ENCODE results near the gene FUT8. TPM values are rescaled to one million over a fixed set of nuclear protein-coding genes. Genes with fewer than 3 reads are reported as not detected.

The FUT8 gene
- total RNA-seq, 1 experiment from 2014 or later = 42.3 TPM

- TF ChIP-seq ZFX (IDR thresholded peaks at IDR 0.05) (no peak), SRF (IDR thresholded peaks at IDR 0.05; ENCODE audit: low read depth) (no peak), EZH2phosphoT487 (IDR thresholded peaks at IDR 0.05; ENCODE audit: borderline replicate concordance) (no peak), POLR2AphosphoS5 (IDR thresholded peaks at IDR 0.05; ENCODE audit: low read depth, low read length) (no peak)
These were observed 11.5 kb downstream of the FUT8 start (continued) for GRCh38 chr14:65423982-65424381.

GRCh38 chr14:65424531-65424930 is 12.0 kb downstream of the FUT8 start:
- H3K27ac ChIP-seq (ENCODE audit: low read depth, low read length) = no peak overlapping the region
- no peak for ATAC-seq
- H3K4me3 ChIP-seq (replicated peaks in 1 of 2; ENCODE audit: low read depth in 1 of 2, low read length in 2 of 2) = no peak overlapping the region
- no peaks in the 10 kb centered on the region for H3K9me2 ChIP-seq (ENCODE audit: insufficient read depth)
- H3K9ac ChIP-seq (ENCODE audit: low read length) = no peak overlapping the region
- no peak for DNase-seq (ENCODE audit: low read depth, low spot score)
- peaks cover 0 to 14% of the 10 kb centered on the region in 2 experiments; a peak in 2 of 4 replicates for H3K4me1 ChIP-seq (ENCODE audit: control insufficient read depth in 1 of 2, insufficient read depth in 2 of 2, low read length in 2 of 2)
- RAD21 ChIA-PET (ENCODE audit: low non-redundant PET in 1 of 2, low total read pairs in 2 of 2, uncharacterized antibody in 2 of 2, unreplicated experiment in 2 of 2) = no interaction called here
- no peaks in the 10 kb centered on the region for H3K9me3 ChIP-seq (ENCODE audit: control insufficient read depth in 1 of 2, insufficient read depth in 1 of 2, low read depth in 1 of 2, low read length in 2 of 2)
- no peaks in the 10 kb centered on the region for H3K36me3 ChIP-seq (ENCODE audit: control insufficient read depth in 1 of 2, insufficient read depth in 2 of 2, low read length in 2 of 2)
- intact Hi-C loops (cut with micrococcal nuclease) = no loop called here
- CTCF ChIA-PET = interaction anchor here (1.6 kb wide), 1 partner anchor 9 kb away, joined by 6 read pairs; no protein-coding TSS in a partner anchor
- H3K27me3 ChIP-seq (ENCODE audit: insufficient read depth, low read length) = no peaks in the 10 kb centered on the region
- H3K79me2 ChIP-seq (ENCODE audit: insufficient read depth, low read length) = peaks cover 31% of the 10 kb centered on the region
- H4K20me1 ChIP-seq (ENCODE audit: insufficient read depth) = no peaks in the 10 kb centered on the region
- BruUV-seq (replicated peaks) = no TSS peak
- peak overlapping the region; percentile 20; the same call in 1 of the 2 replicates for H3K4me2 ChIP-seq (ENCODE audit: low read length)
- H2AFZ ChIP-seq (ENCODE audit: low read depth, low read length, poor library complexity, severe bottlenecking) = no peak overlapping the region
- POLR2A ChIA-PET = interaction anchor here (1.7 kb wide), 1 partner anchor 9 kb away, joined by 3 read pairs; no protein-coding TSS in a partner anchor
- TF ChIP-seq JUND (IDR thresholded peaks at IDR 0.05) (no peak), REST (IDR thresholded peaks at IDR 0.05; ENCODE audit: low read depth) (no peak), ELF1 (IDR thresholded peaks at IDR 0.05; ENCODE audit: borderline replicate concordance, low read depth) (no peak), ZNF274 (IDR thresholded peaks at IDR 0.05; ENCODE audit: low read depth, low read length) (no peak), CBX3 (IDR thresholded peaks at IDR 0.05; ENCODE audit: low read depth) (no peak), ZFX (IDR thresholded peaks at IDR 0.05) (no peak), SIN3A (IDR thresholded peaks at IDR 0.05; ENCODE audit: low read depth) (no peak), RAD21 (IDR thresholded peaks at IDR 0.05; ENCODE audit: low read depth) (no peak), SRF (IDR thresholded peaks at IDR 0.05; ENCODE audit: low read depth) (no peak), YY1 (IDR thresholded peaks at IDR 0.05; ENCODE audit: extremely low read depth, insufficient replicate concordance, low read depth, low read length) (no peak), EZH2 (IDR thresholded peaks at IDR 0.05) (no peak), EGR1 (IDR thresholded peaks at IDR 0.05; ENCODE audit: low read depth) (no peak)
- TF ChIP-seq, protein P1, sequence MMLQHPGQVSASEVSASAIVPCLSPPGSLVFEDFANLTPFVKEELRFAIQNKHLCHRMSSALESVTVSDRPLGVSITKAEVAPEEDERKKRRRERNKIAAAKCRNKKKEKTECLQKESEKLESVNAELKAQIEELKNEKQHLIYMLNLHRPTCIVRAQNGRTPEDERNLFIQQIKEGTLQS (IDR thresholded peaks at IDR 0.05) = no peak
- TF ChIP-seq, protein P2, sequence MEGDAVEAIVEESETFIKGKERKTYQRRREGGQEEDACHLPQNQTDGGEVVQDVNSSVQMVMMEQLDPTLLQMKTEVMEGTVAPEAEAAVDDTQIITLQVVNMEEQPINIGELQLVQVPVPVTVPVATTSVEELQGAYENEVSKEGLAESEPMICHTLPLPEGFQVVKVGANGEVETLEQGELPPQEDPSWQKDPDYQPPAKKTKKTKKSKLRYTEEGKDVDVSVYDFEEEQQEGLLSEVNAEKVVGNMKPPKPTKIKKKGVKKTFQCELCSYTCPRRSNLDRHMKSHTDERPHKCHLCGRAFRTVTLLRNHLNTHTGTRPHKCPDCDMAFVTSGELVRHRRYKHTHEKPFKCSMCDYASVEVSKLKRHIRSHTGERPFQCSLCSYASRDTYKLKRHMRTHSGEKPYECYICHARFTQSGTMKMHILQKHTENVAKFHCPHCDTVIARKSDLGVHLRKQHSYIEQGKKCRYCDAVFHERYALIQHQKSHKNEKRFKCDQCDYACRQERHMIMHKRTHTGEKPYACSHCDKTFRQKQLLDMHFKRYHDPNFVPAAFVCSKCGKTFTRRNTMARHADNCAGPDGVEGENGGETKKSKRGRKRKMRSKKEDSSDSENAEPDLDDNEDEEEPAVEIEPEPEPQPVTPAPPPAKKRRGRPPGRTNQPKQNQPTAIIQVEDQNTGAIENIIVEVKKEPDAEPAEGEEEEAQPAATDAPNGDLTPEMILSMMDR (IDR thresholded peaks at IDR 0.05 in 2 of 3, conservative IDR thresholded peaks at IDR 0.05 in 1 of 3; ENCODE audit: borderline replicate concordance in 1 of 3, insufficient read depth in 1 of 3, low read depth in 2 of 3, low read length in 2 of 3) = no peak
- TF ChIP-seq, protein P3, sequence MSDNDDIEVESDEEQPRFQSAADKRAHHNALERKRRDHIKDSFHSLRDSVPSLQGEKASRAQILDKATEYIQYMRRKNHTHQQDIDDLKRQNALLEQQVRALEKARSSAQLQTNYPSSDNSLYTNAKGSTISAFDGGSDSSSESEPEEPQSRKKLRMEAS (IDR thresholded peaks at IDR 0.05) = no peak
- TF ChIP-seq, protein P4, sequence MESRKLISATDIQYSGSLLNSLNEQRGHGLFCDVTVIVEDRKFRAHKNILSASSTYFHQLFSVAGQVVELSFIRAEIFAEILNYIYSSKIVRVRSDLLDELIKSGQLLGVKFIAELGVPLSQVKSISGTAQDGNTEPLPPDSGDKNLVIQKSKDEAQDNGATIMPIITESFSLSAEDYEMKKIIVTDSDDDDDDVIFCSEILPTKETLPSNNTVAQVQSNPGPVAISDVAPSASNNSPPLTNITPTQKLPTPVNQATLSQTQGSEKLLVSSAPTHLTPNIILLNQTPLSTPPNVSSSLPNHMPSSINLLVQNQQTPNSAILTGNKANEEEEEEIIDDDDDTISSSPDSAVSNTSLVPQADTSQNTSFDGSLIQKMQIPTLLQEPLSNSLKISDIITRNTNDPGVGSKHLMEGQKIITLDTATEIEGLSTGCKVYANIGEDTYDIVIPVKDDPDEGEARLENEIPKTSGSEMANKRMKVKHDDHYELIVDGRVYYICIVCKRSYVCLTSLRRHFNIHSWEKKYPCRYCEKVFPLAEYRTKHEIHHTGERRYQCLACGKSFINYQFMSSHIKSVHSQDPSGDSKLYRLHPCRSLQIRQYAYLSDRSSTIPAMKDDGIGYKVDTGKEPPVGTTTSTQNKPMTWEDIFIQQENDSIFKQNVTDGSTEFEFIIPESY (IDR thresholded peaks at IDR 0.05; ENCODE audit: extremely low read depth, insufficient replicate concordance, low read length) = no peak

Data from HCT116 (cell line).